MM.1S (cell line): Measurements from ENCODE around the gene RNASE7.

Source experiments
- DNase-seq: peaks from one replicate; pipeline ENCODE4 v3.0.0-alpha.2; 2015
- H2AFZ ChIP-seq: fragments of 300-600 bp; sonication (generic); 2 replicates; pipeline ENCODE4 v1.6.0; 2016; ENCODE audit warnings: antibody characterized with exemption, low read length
- H3F3A ChIP-seq: fragments of 300-600 bp; sonication (generic); 2 replicates; pipeline ENCODE4 v1.6.1; 2016; ENCODE audit warnings: mild to moderate bottlenecking, antibody characterized with exemption, low read length, moderate library complexity, mixed read lengths; ENCODE audit not compliant: insufficient read depth
- H3K27ac ChIP-seq: fragments of 300-600 bp; sonication (generic); 2 replicates; pipeline ENCODE4 v1.5.1; 2016; ENCODE audit warnings: mild to moderate bottlenecking, low read length
- H3K27me3 ChIP-seq: fragments of 300-600 bp; sonication (generic); replicated peaks from 2 replicates; pipeline ENCODE4 v1.6.0; 2016; ENCODE audit warnings: low read length; ENCODE audit not compliant: insufficient read depth
- H3K36me3 ChIP-seq: fragments of 300-600 bp; sonication (generic); replicated peaks from 2 replicates; pipeline ENCODE4 v1.6.1; 2016; ENCODE audit warnings: mild to moderate bottlenecking, low read length, mixed read lengths; ENCODE audit not compliant: insufficient read depth
- H3K4me1 ChIP-seq: fragments of 300-600 bp; sonication (generic); 2 replicates; pipeline ENCODE4 v1.6.1; 2016; ENCODE audit warnings: low read length, mixed read lengths
- H3K4me2 ChIP-seq: fragments of 300-600 bp; sonication (generic); 2 replicates; pipeline ENCODE4 v1.6.0; 2016; ENCODE audit warnings: low read depth, low read length
- H3K4me3 ChIP-seq: fragments of 300-600 bp; sonication (generic); 2 replicates; pipeline ENCODE4 v1.5.1; 2016; ENCODE audit warnings: low read length, mixed read lengths
- H3K79me2 ChIP-seq: fragments of 300-600 bp; sonication (generic); 2 replicates; pipeline ENCODE4 v1.6.1; 2016; ENCODE audit warnings: mixed run types, low read length, mixed read lengths
- H3K9ac ChIP-seq: fragments of 300-600 bp; sonication (generic); 2 replicates; pipeline ENCODE4 v1.6.1; 2016; ENCODE audit warnings: low read length, mixed read lengths
- H3K9me2 ChIP-seq: fragments of 300-600 bp; sonication (generic); replicated peaks from 2 replicates; pipeline ENCODE4 v1.6.1; 2016; ENCODE audit warnings: mild to moderate bottlenecking, low read length, mixed read lengths; ENCODE audit not compliant: insufficient read depth
- H3K9me3 ChIP-seq: fragments of 300-600 bp; sonication (generic); replicated peaks from 2 replicates; pipeline ENCODE4 v1.6.1; 2016; ENCODE audit warnings: mild to moderate bottlenecking, low read length, mixed read lengths; ENCODE audit not compliant: insufficient read depth
- H4K20me1 ChIP-seq: fragments of 300-600 bp; sonication (generic); 2 replicates; pipeline ENCODE4 v1.6.1; 2016; ENCODE audit warnings: mild to moderate bottlenecking, low read length, moderate library complexity, mixed read lengths; ENCODE audit not compliant: insufficient read depth
- CTCF ChIP-seq: fragments of 300-600 bp; sonication (generic); IDR thresholded peaks from 2 replicates; pipeline ENCODE4 v1.5.1; 2016; ENCODE audit warnings: antibody characterized with exemption, low read length, mixed read lengths
- EZH2 ChIP-seq: fragments of 300-600 bp; sonication (generic); optimal IDR thresholded peaks from 2 replicates; pipeline ENCODE3; 2017; ENCODE audit warnings: low read depth, mild to moderate bottlenecking, antibody characterized with exemption, low read length, mixed read lengths
- EZH2phosphoT487 ChIP-seq: fragments of 300-600 bp; sonication (generic); IDR thresholded peaks from 2 replicates; pipeline ENCODE4 v1.6.1; 2018; ENCODE audit warnings: antibody characterized with exemption, low read length

The RNASE7 gene

GRCh38 chr14:21084396-21084795, 42.2 kb downstream of the RNASE7 start:
- Histone ChIP-seq H3K27ac (no peak overlapping the region), H3K4me2 (no peak overlapping the region), H3K9me3 (no peaks in the 10 kb centered on the region), H3K9ac (no peak overlapping the region), H4K20me1 (no peaks in the 10 kb centered on the region), H3K36me3 (no peaks in the 10 kb centered on the region), H3K9me2 (no peaks in the 10 kb centered on the region), H3K4me3 (no peak overlapping the region), H3K27me3 (no peaks in the 10 kb centered on the region), H3F3A (no peaks in the 10 kb centered on the region), H3K4me1 (no peaks in the 10 kb centered on the region), H2AFZ (no peak overlapping the region), H3K79me2 (no peaks in the 10 kb centered on the region)
- no peak for TF ChIP-seq EZH2
- DNase-seq, result no peak

- H3K36me3 ChIP-seq, result no peaks in the 10 kb centered on the region
- no peaks in the 10 kb centered on the region for H3F3A ChIP-seq
- no peaks in the 10 kb centered on the region for H3K4me1 ChIP-seq
- H3K4me3 ChIP-seq, result no peak overlapping the region
- H3K9me2 ChIP-seq, result no peaks in the 10 kb centered on the region
- H3K9me3 ChIP-seq, result no peaks in the 10 kb centered on the region
- H2AFZ ChIP-seq, result no peak overlapping the region
- no peaks in the 10 kb centered on the region for H4K20me1 ChIP-seq
- no peak for TF ChIP-seq CTCF
- TF ChIP-seq EZH2, result no peak
- no peak for TF ChIP-seq EZH2phosphoT487
- no peak overlapping the region for H3K4me2 ChIP-seq
- H3K9ac ChIP-seq, result no peak overlapping the region
- DNase-seq, result no peak
- no peaks in the 10 kb centered on the region for H3K27me3 ChIP-seq
- H3K27ac ChIP-seq, result no peak overlapping the region
- no peaks in the 10 kb centered on the region for H3K79me2 ChIP-seq
Observed at GRCh38 chr14:21084998-21085853, 43.1 kb downstream of the RNASE7 start.

- Histone ChIP-seq H3K4me2 (no peak overlapping the region), H3K9me2 (no peaks in the 10 kb centered on the region), H3K4me1 (no peaks in the 10 kb centered on the region), H3F3A (no peaks in the 10 kb centered on the region), H3K9ac (no peak overlapping the region), H3K27me3 (no peaks in the 10 kb centered on the region), H3K9me3 (no peaks in the 10 kb centered on the region), H3K27ac (no peak overlapping the region), H4K20me1 (no peaks in the 10 kb centered on the region), H3K79me2 (no peaks in the 10 kb centered on the region), H3K4me3 (no peak overlapping the region), H3K36me3 (no peaks in the 10 kb centered on the region), H2AFZ (no peak overlapping the region)
- TF ChIP-seq CTCF (no peak), EZH2 (no peak), EZH2phosphoT487 (no peak)
- DNase-seq, result no peak
Observed at GRCh38 chr14:21086908-21087293, 44.7 kb downstream of the RNASE7 start.
